Testis (tissue), 3 donors: ENCODE results near the gene KIF16B. TPM values are rescaled to one million over a fixed set of nuclear protein-coding genes. Genes with fewer than 3 reads are reported as not detected.

Source experiments
- DNase-seq: peaks from one replicate; pipeline ENCODE4 v3.0.0-alpha.2; 2019
- H3K27ac ChIP-seq, 2 donors: fragments of 200-600 bp; sonication (generic); one replicate each; pipeline ENCODE4 v1.5.1; 2019
- H3K27me3 ChIP-seq: fragments of 200-600 bp; sonication (generic); one replicate; pipeline ENCODE4 v1.5.1; 2019
- H3K36me3 ChIP-seq: fragments of 200-600 bp; sonication (generic); one replicate; pipeline ENCODE4 v1.5.1; 2017; ENCODE audit warnings: low read depth; ENCODE audit errors: missing control alignments
- H3K4me1 ChIP-seq: fragments of 200-600 bp; sonication (generic); one replicate; pipeline ENCODE4 v1.5.1; 2019
- H3K4me3 ChIP-seq, 2 donors: fragments of 200-600 bp; sonication (generic); one replicate each; pipeline ENCODE4 v1.5.1; 2017 to 2019
- H3K9me3 ChIP-seq: fragments of 200-600 bp; sonication (generic); one replicate; pipeline ENCODE4 v1.5.1; 2017
- POLR2A ChIP-seq: fragments of 450-650 bp; IDR thresholded peaks from one replicate; pipeline ENCODE4 v1.6.1; 2017; ENCODE audit warnings: antibody characterized with exemption, mild to moderate bottlenecking, moderate library complexity
- WGBS, 2 donors: methylation state at CpG; one replicate each; pipeline ENCODE4 v1.1.5; 2018; 5-methylcytosine and 5-hydroxymethylcytosine counted together
- intact Hi-C: fragments of 100-400 bp; cut with DNase I; formaldehyde crosslinking; loops from one replicate; pipeline ENCODE4 v1.15.1; 2023; ENCODE audit warnings: low total_unique reads
- polyA plus RNA-seq: library from polyadenylated mRNA; stranded (reverse); fragments of 350-450 nt; fragmentation: Illumina TruSeq; extraction: RNeasy Lipid Tissue Mini Kit (QIAGEN cat#74804); gene quantifications from one replicate; pipeline ENCODE4 v1.2.3, GENCODE V29; 2014; ENCODE audit warnings: low read depth, low replicate concordance; ENCODE audit not compliant: insufficient read depth
- total RNA-seq, 2 donors: library from RNA; depleted of rRNA; stranded (reverse); fragments of >200 nt; gene quantifications; one replicate each; pipeline ENCODE4 v1.2.3, GENCODE V29; 2016
- TF ChIP-seq, protein P1 (sequence below), 3 experiments: fragments of 450-650 bp in 2 of 3; fragments of 200-600 bp in 1 of 3; sonication (generic) in 1 of 3; IDR thresholded peaks; one replicate each; pipeline ENCODE4 v1.5.1; 2016 to 2019; ENCODE audit warnings: antibody characterized with exemption in 3 of 3, mild to moderate bottlenecking in 2 of 3, moderate library complexity in 1 of 3

KIF16B gene
- total and polyA plus RNA-seq, 3 donors from 2014 or later: 10.2 to 25.5 (median 22.3) TPM

DNA sequence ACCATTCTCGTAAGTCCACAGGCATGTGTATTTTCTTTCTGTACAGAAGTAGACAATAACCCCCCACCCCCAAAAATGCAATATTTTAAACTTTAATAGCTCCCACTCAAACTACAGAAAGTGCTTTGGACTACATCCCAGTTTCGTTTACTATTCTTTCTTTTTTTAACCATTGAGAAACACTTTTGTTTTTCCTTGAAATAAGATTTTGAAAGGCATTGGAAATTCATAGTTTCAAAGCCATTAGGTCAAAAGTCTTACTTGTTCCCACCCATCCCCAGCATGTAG is 140.0 kb downstream of the KIF16B start:
- Histone ChIP-seq H3K36me3 (no peaks in the 10 kb centered on the region), H3K9me3 (no peaks in the 10 kb centered on the region), H3K4me1 (no peaks in the 10 kb centered on the region), H3K27me3 (no peaks in the 10 kb centered on the region), H3K4me3 (no peak overlapping the region), H3K27ac (no peak overlapping the region)
- intact Hi-C loops: no loop called here
- TF ChIP-seq, protein P1, sequence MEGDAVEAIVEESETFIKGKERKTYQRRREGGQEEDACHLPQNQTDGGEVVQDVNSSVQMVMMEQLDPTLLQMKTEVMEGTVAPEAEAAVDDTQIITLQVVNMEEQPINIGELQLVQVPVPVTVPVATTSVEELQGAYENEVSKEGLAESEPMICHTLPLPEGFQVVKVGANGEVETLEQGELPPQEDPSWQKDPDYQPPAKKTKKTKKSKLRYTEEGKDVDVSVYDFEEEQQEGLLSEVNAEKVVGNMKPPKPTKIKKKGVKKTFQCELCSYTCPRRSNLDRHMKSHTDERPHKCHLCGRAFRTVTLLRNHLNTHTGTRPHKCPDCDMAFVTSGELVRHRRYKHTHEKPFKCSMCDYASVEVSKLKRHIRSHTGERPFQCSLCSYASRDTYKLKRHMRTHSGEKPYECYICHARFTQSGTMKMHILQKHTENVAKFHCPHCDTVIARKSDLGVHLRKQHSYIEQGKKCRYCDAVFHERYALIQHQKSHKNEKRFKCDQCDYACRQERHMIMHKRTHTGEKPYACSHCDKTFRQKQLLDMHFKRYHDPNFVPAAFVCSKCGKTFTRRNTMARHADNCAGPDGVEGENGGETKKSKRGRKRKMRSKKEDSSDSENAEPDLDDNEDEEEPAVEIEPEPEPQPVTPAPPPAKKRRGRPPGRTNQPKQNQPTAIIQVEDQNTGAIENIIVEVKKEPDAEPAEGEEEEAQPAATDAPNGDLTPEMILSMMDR (IDR thresholded peaks at IDR 0.05): no peak
- TF ChIP-seq POLR2A: no peak
- 73 to 77% methylated on average over 2 of the region's 2 CpGs for whole genome bisulfite sequencing, 2 donors
- no peak for DNase-seq

GRCh38 chr20:16432466-16433292 is 140.6 kb downstream of the KIF16B start:
- TF ChIP-seq, protein P1 (IDR thresholded peaks at IDR 0.05): no peak
- TF ChIP-seq POLR2A: no peak
- H3K27me3 ChIP-seq: no peaks in the 10 kb centered on the region
- H3K4me3 ChIP-seq: no peak overlapping the region
- 83 to 86% methylated on average over 8 of the region's 8 CpGs for WGBS, 2 donors
- H3K4me1 ChIP-seq: no peaks in the 10 kb centered on the region
- DNase-seq: no peak
- no peaks in the 10 kb centered on the region for H3K36me3 ChIP-seq
- intact Hi-C loops: no loop called here
- no peaks in the 10 kb centered on the region for H3K9me3 ChIP-seq
- H3K27ac ChIP-seq: no peak overlapping the region

- Histone ChIP-seq H3K9me3 (no peaks in the 10 kb centered on the region), H3K27ac (no peak overlapping the region), H3K27me3 (no peaks in the 10 kb centered on the region), H3K4me1 (no peaks in the 10 kb centered on the region), H3K4me3 (no peak overlapping the region), H3K36me3 (no peaks in the 10 kb centered on the region)
- 94 to 97% methylated on average over 1 of the region's 1 CpG for WGBS, 2 donors
- TF ChIP-seq, protein P1 (IDR thresholded peaks at IDR 0.05): no peak
- TF ChIP-seq POLR2A: no peak
- intact Hi-C loops: no loop called here
- no peak for DNase-seq
Observed at GRCh38 chr20:16428112-16428511, 145.1 kb downstream of the KIF16B start.

DNA sequence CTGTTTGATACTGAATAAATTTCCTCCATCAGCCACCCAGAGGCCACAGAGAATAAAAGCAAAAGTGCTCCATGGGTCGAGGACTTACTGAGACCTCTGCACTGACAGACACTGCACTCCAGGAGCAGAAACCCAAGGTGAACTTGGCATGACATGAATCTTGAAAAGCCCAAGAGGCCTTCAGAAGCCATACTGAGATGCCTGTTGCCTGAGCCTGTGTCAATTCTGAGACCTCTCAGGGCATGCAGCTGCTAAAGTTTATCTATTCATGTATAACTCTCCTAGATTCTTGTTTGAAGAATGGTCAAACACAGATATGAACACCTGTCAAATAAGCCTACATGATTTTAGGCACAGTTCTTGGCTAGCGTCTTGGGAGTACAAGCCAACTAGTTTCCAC is 145.7 kb downstream of the KIF16B start:
- no peaks in the 10 kb centered on the region for H3K36me3 ChIP-seq
- no peaks in the 10 kb centered on the region for H3K4me1 ChIP-seq
- H3K4me3 ChIP-seq: no peak overlapping the region
- no peak for DNase-seq
- no peaks in the 10 kb centered on the region for H3K9me3 ChIP-seq
- no peak overlapping the region for H3K27ac ChIP-seq
- intact Hi-C loops: no loop called here
- no peaks in the 10 kb centered on the region for H3K27me3 ChIP-seq
- TF ChIP-seq, protein P1 (IDR thresholded peaks at IDR 0.05): no peak
- no peak for TF ChIP-seq POLR2A
- 93 to 100% methylated on average over 2 of the region's 2 CpGs for WGBS, 2 donors

DNA sequence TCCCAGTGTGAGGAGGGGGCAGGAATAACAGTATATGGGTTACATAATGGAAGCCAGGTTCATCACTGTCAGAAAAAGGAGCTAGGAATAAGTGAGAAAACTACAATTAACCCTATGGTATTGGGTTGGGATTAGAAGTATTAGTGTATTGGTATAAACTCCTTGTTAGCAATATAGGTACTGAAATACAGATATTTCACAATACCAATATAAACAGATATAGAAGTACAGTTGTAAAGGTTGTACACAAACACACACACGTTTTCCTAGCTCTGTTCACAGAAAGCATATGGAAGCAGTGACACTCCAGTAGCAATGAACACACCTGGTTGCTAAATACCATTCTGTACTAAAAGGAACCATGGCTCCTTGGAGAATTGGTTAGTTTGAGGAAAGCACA is 148.5 kb downstream of the KIF16B start:
- TF ChIP-seq POLR2A: no peak
- TF ChIP-seq, protein P1 (IDR thresholded peaks at IDR 0.05): no peak
- H3K27ac ChIP-seq: no peak overlapping the region
- no peaks in the 10 kb centered on the region for H3K4me1 ChIP-seq
- H3K9me3 ChIP-seq: no peaks in the 10 kb centered on the region
- H3K36me3 ChIP-seq: no peaks in the 10 kb centered on the region
- no peak overlapping the region for H3K4me3 ChIP-seq
- intact Hi-C loops: no loop called here
- WGBS, 2 donors: 76 to 83% methylated on average over 1 of the region's 1 CpG
- no peak for DNase-seq
- no peaks in the 10 kb centered on the region for H3K27me3 ChIP-seq
